ENCODE measurements around the gene FOXR2. TPM values are rescaled to one million over a fixed set of nuclear protein-coding genes. Genes with fewer than 3 reads are reported as not detected.

The FOXR2 gene
- total and polyA plus RNA-seq, 7 experiments from 2014 or later = not detected

DNA sequence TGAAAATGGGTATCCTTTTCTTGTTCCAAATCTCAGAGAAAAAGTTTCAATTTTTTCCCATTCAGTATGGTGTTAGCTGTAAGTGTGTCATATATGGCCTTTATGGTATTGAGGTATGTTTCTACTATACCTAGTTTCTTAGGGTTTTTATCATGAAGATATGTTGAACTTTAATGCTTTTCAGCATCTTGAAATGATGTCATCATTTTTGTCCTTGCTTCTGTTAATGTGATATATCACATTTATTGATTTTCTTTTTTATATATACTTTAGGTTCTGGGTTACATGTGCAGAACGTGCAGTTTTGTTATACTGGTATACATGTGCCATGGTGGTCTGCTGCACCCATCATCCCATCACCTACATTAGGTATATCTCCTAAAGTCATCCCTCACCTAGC is 44.9 kb downstream of the FOXR2 start:
- Histone ChIP-seq H3K27ac (ENCODE audit: low read depth, low read length) (no peak overlapping the region), H3K4me1 (ENCODE audit: control insufficient read depth in 2 of 2, insufficient read depth in 2 of 2, low read length in 2 of 2) (no peaks in the 10 kb centered on the region), H3K36me3 (ENCODE audit: control insufficient read depth in 2 of 3, insufficient read depth in 3 of 3, low read length in 3 of 3) (no peaks in the 10 kb centered on the region), H3K4me3 (ENCODE audit: low read length) (no peak overlapping the region), H3K9me3 (ENCODE audit: control insufficient read depth in 2 of 3, low read length in 3 of 3) (no peaks in the 10 kb centered on the region), H3K27me3 (ENCODE audit: control insufficient read depth in 2 of 2, insufficient read depth in 2 of 2, low read length in 2 of 2) (no peaks in the 10 kb centered on the region)
- no peak overlapping the region for H3K4me3 Mint-ChIP-seq
- no peaks in the 10 kb centered on the region for H3K27me3 Mint-ChIP-seq
- intact Hi-C loops (cut with micrococcal nuclease) = no loop called here
- POLR2A ChIA-PET = no interaction called here
- no peak for ATAC-seq
- DNase-seq = no peak
- CTCF ChIA-PET = no interaction called here
- no peak overlapping the region for H3K27ac Mint-ChIP-seq
- H3K36me3 Mint-ChIP-seq = peaks cover 0 to 1% (median 0%) of the 10 kb centered on the region in 5 donors
- H3K9me3 Mint-ChIP-seq = peaks cover 0 to 57% (median 13%) of the 10 kb centered on the region in 11 donors
- peaks cover 0 to 5% (median 0%) of the 10 kb centered on the region in 7 donors for H3K4me1 Mint-ChIP-seq

Other genes starting within 250 kb of the FOXR2 start
- 10 to 100 TPM; 12.3 to 29.6 (median 20.3) TPM for gene MAGEH1, start 171.3 kb upstream of the FOXR2 start, total RNA-seq
- 10 to 100 TPM; 51.0 to 51.8 TPM for gene MAGEH1, start 171.3 kb upstream of the FOXR2 start, polyA plus RNA-seq
- 1 to 10 TPM; 1.3 to 5.2 (median 3.1) TPM for gene USP51, start 133.6 kb upstream of the FOXR2 start, total RNA-seq
- gene USP51, start 133.6 kb upstream of the FOXR2 start, polyA plus RNA-seq = under 1 TPM; 0.20 to 0.45 TPM
- gene RRAGB, start 94.3 kb downstream of the FOXR2 start, total RNA-seq = 10 to 100 TPM; 11.9 to 15.9 (median 12.9) TPM
- gene RRAGB, start 94.3 kb downstream of the FOXR2 start, polyA plus RNA-seq = 10 to 100 TPM; 14.3 to 19.7 TPM

All from naive thymus-derived CD4-positive, alpha-beta T cell (primary cell).